Measurements from ENCODE around the gene RBM39. TPM values are rescaled to one million over a fixed set of nuclear protein-coding genes. Genes with fewer than 3 reads are reported as not detected.

Gene RBM39
- total RNA-seq (2014; rRNA removed): 286 and 341 TPM in 2 replicates
- Bru-seq, nascent RNA: percentile 99 among the genes with signal in this experiment
- BruChase-seq, experiment 1, labeled RNA remaining after a 6-hour chase: percentile 99 among the genes with signal in this experiment
- percentile 100 among the genes with signal in this experiment for BruChase-seq, experiment 2, labeled RNA remaining after a 2-hour chase
- long read RNA-seq, full-length matches to known transcripts: 157 of 302 reads
- long read RNA-seq, partial matches to known transcripts: 39 of 302 reads
- long read RNA-seq, other reads (novel, unspliced or antisense): 106 of 302 reads

GRCh38 chr20:35741892-35742740, at the start of gene RBM39:
TSS of gene RBM39 (minus strand) at chr20:35742260. CDS start at chr20:35740874, 1,386 bp downstream.
- peaks cover 32% of the 10 kb centered on the region for H3K4me1 ChIP-seq (ENCODE audit: insufficient read depth, low read length)
- TF ChIP-seq EZH2 (IDR thresholded peaks at IDR 0.05; ENCODE audit: low read length, unreplicated experiment): no peak
- TF ChIP-seq CTCF (conservative IDR thresholded peaks at IDR 0.05; ENCODE audit: low read depth, low read length): peak; percentile 38
- TF ChIP-seq EZH2phosphoT487 (IDR thresholded peaks at IDR 0.05; ENCODE audit: borderline replicate concordance, low read length): no peak

GRCh38 chr20:35791821-35792220, 49.8 kb upstream of the RBM39 start:
- Histone ChIP-seq H3K27me3 (ENCODE audit: low read length) (no peaks in the 10 kb centered on the region), H3K4me3 (ENCODE audit: low read length) (no peak overlapping the region), H3K79me2 (ENCODE audit: low read length) (peaks cover 10% of the 10 kb centered on the region; the same call in 1 of the 2 replicates), H3K36me3 (ENCODE audit: low read depth, low read length) (no peaks in the 10 kb centered on the region), H3K4me1 (ENCODE audit: insufficient read depth, low read length) (peaks cover 5% of the 10 kb centered on the region), H2AFZ (ENCODE audit: low read length) (no peak overlapping the region), H4K20me1 (ENCODE audit: low read length) (no peaks in the 10 kb centered on the region), H3F3A (ENCODE audit: low read length, unreplicated experiment) (no peaks in the 10 kb centered on the region), H3K9me3 (ENCODE audit: low read length) (no peaks in the 10 kb centered on the region), H3K27ac (ENCODE audit: low read length) (peak overlapping the region; percentile 46), H3K4me2 (ENCODE audit: low read length) (no peak overlapping the region), H3K9me2 (replicated peaks; ENCODE audit: low read length) (no peaks in the 10 kb centered on the region), H3K9ac (ENCODE audit: low read length) (no peak overlapping the region)
- CTCF ChIA-PET: no interaction called here
- ATAC-seq: peak; percentile 74
- DNase-seq: peak; percentile 70
- TF ChIP-seq CTCF (conservative IDR thresholded peaks at IDR 0.05; ENCODE audit: low read depth, low read length) (no peak), EZH2phosphoT487 (IDR thresholded peaks at IDR 0.05; ENCODE audit: borderline replicate concordance, low read length) (no peak)
- POLR2A ChIA-PET (ENCODE audit: unreplicated experiment): interaction anchor here (0.6 kb wide), 2 partner anchors 50 to 95 kb away, joined by 3 to 6 read pairs; partner anchors contain the start of gene RBM39
- BruUV-seq (replicated peaks): no TSS peak
- intact Hi-C loops (cut with micrococcal nuclease): no loop called here

More at GRCh38 chr20:35741892-35742740, at the start of gene RBM39:
- Histone ChIP-seq H3K9me3 (ENCODE audit: low read length) (no peaks in the 10 kb centered on the region), H3K9me2 (replicated peaks; ENCODE audit: low read length) (no peaks in the 10 kb centered on the region), H3K27me3 (ENCODE audit: low read length) (no peaks in the 10 kb centered on the region), H3K27ac (ENCODE audit: low read length) (peak within 1 kb of the TSS; percentile 86), H3K4me3 (ENCODE audit: low read length) (peak within 1 kb of the TSS; percentile 86), H3K36me3 (ENCODE audit: low read depth, low read length) (peaks cover 35% of the 10 kb centered on the region), H3K79me2 (ENCODE audit: low read length) (peaks cover 60% of the 10 kb centered on the region), H3K9ac (ENCODE audit: low read length) (peak within 1 kb of the TSS; percentile 100), H2AFZ (ENCODE audit: low read length) (peak within 1 kb of the TSS; percentile 62), H3K4me2 (ENCODE audit: low read length) (peak within 1 kb of the TSS; percentile 95), H4K20me1 (ENCODE audit: low read length) (peaks cover 36% of the 10 kb centered on the region), H3F3A (ENCODE audit: low read length, unreplicated experiment) (no peaks in the 10 kb centered on the region)
- CTCF ChIA-PET: interaction anchor here (0.5 to 1.3 kb wide), 6 partner anchors 12 to 1379 kb away, joined by 3 to 10 read pairs (median 4); partner anchors contain the start of gene SCAND1
- peak; percentile 100 for DNase-seq
- intact Hi-C loops (cut with micrococcal nuclease): loop anchor here (1.0 to 2.0 kb wide), 2 partner anchors 27 to 142 kb away; no protein-coding TSS in a partner anchor
- BruUV-seq (replicated peaks): no TSS peak
- POLR2A ChIA-PET (ENCODE audit: unreplicated experiment): interaction anchor here (0.5 to 2.2 kb wide), 28 partner anchors 11 to 1630 kb away, joined by 3 to 61 read pairs (median 4); partner anchors contain the start of genes EIF2S2, PHF20, ROMO1 and SCAND1
- peak; percentile 93 for ATAC-seq
